NCI-H1417 treated with DMSO at 0.1 percent for 48 hours (cell line): ENCODE results near the gene ANKRD13A.
"Not testable (repeated sequence)": the region's sequence is repeated elsewhere in the genome, so short reads cannot be mapped to it uniquely, and the experiment has no call there.

Experiments used
- DNase-seq: peaks from one replicate; lab custom pipeline; 2025; lab: John Stamatoyannopoulos, UW

The ANKRD13A gene

DNA sequence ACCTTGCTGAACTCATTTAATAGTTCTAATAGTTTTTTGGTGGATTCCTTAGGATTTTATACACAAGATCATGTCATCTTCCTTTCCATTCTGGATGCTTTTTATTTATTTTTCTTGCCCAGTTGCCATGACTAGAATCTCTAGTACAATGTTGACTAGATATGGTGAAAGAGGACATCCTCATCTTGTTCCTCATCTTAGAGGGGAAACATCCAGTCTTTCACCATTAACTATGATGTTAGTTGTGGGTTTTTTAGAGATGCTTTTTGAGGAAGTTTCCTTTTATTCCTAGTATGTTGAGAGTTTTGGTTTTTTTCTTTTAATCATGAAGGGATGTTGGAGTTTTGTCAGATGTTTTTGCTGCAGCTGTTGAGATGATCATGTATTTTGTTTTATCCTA, 8.7 kb downstream of the ANKRD13A start:
- DNase-seq, result no peak

DNA sequence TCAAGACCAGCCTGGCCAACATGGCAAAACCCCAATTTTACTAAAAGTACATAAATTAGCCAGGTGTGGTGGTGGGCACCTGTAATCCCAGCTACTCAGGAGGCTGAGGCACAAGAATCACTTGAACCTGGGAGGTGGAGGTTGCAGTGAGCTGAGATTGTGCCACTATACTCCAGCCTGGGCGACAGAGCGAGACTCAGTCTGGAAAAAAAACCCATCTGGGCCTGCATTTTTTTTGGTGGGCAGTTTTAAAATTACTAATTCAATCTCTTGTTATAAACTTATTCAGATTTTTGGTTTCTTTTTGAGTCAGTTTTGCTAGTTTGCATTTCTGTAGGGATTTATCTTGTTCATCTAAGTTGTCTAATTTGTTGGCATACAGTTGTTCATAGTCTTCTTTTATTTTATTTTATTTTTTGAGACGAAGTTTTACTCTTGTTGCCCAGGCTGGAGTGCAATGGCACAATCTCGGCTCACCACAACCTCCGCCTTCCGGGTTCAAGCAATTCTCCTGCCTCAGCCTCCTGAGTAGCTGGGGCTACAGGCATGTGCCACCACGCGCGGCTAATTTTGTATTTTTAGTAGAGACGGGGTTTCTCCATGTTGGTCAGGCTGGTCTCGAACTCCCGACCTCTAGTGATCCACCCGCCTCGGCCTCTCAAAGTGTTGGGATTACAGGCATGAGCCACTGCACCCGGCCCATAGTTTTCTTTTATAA, 9.6 kb downstream of the ANKRD13A start:
- not testable (repeated sequence) for DNase-seq

DNA sequence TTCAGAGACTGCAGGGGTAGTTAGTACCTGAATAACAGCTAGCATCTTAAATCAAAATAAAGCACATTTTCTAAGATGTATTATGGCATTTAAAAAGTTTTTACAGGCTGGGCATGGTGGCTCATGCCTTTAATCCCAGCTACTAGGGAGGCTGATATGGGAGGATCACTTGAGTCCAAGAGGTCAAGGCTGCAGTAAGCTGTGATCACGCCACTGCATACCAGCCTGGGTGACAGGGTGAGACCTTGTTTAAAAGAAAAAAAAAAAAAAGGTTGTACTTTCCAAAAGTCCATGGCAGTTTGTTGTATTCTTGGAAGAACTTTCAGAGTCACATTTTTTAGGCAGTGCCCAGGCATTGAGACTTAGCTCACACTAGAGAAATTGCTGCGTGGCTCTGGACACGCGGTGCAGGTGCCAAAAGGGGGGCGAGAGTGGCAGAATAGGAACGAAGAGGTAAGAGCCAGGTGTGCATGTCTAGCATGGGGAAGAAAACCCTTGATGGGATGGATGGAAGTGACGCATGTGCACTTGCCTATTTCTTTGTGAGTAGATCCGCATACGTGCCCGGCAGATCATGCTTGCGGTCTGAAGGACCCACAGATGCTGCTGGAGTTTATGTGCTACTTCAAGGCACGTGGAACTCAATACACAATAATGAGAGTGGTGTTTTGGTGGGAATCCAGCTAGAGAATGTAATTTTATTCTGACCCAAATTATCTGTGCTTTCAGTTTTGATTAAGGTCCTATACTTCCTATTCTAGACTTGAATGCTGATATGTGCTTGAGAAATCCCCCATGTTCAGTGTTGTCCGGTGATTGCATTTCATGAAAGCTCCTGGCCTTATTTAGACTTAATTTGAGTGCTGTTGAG, 11.9 kb downstream of the ANKRD13A start:
- no peak for DNase-seq

DNA sequence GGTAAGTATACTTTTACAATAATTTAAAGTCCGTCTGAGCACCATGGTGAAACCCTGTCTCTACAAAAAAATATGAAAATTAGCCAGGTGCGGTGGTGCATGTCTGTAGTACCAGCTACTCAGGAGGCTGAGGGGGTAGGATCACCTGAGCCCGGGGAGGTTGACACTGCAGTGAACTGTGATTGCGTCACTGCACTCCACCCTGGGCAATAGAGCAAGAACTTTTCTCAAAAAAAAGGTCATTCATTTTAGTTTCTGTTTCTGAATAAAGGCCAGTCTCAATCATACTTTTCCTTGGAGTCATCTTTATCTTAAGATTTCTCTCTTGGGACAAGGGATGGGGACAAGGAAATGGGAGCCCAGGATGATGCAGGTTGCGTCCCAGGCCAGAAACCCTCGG, 12.9 kb downstream of the ANKRD13A start:
- no peak for DNase-seq

DNA sequence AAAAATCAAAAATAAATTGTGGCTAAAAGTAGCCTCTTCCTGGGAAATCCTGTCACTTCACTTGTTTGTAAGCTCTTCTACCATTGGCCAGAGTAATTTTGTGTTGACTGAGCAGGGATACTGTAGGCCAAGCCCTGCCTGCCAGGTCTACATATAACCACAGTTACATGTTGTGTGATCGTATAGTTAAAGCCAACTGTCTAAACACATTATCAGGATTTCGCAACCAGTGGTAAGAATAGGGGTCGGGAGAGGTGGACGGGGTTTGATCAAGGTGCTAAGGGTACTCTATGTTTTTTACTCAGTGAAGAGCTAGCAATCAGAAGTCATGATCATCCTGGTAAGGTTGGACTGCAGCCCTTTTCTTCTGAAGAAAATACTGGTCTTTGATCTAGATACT, 13.4 kb downstream of the ANKRD13A start:
- DNase-seq, result no peak

DNA sequence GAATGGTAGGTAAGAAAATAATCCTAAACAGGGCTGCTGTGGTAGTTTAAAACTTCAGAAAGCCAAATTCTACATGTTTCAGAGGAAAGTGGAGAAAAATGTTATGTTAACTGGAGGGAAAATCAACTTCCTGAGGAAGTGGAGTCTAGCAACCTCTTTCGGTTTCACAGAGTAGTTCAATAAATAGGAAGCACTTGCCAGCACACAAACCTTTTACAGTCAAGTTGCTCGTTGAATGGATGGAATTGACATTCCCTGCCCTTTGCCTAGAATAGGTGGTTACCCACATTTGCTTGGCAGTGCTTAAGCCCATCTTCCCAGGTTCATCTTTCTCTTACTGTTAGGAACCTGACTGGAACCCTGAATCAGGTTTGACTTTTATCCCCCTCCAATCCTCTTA, 15.9 kb downstream of the ANKRD13A start:
- no peak for DNase-seq

DNA sequence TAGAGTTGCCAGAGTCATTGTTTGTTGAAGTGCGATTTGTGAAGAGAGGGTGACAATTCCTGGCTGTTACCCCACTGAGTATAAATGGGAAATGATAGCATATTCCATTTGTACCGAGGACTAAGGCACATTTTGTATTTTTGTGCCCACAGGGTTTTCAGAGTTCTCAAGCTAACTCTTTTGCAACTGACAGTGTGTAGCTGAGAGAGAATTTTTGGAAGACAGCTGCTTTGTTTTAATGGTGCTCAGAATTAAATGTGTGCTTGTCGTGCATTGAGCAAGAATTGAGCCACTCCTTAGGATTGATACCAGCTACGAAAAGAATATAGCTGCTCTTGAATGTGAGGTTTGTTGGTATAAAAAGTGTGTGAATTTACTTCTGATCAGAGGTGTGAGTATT, 21.7 kb downstream of the ANKRD13A start:
- no peak for DNase-seq

DNA sequence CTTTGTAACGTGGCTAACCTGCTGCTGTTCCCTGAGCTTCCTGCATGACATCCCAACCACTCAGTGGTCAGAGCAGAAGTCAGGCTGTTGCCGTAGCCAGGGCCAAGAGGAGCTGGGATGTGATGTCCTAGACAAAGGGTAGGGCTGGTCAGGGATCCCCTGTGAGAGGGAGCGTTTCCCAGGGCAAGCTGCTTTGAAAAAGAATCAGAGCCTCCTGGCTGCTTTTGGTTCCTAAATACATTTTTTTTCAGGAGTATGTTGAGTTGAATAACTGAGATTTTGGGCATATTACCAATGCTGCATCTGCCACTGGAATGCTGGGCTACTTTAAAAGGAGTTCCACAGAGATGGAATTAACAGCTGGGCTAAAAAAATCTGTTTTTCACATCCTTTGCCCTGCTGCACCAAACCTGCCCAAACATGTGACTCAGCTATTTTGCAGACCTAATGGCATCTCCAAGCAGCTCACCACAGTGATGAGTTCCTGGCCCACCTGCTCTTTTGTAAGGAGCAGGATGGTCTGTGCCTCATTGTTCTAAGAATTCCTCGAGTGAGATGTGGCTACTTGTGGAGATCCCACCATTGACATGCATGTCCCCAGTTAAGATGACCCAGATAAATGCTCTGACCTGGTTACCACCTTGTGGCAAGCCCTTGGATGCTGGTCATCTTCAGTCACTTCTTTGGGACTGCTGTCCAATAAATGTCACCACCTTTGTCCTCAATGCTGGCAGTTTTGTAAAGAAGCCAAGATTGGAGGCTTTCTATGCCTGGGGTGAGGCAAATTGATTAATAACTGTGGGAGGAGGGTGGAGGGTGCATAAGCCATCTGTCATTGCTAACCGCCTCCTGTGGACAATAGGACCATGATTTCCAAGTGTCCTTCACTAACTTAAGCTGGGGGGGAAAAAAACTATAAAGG, 24.1 kb downstream of the ANKRD13A start:
- DNase-seq, result no peak

DNA sequence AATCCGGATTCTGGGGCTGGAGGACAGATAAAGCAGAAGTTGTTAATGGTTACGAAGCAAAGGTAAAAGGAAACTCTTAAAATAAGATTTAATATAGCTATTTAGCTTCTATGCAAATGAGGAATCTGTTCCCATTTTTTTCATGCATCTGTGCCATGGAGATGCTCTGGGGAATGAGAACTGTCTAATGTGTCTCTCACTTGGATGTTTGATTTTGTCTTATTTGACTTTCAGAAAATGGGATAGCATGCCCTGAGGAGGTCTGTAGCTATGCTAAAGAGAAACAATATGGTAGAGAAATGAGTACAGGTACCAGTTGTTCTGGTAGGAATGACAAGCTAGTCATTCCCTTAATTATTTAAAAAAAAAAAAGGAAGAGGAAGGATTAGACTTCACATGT, 24.8 kb downstream of the ANKRD13A start:
- no peak for DNase-seq

DNA sequence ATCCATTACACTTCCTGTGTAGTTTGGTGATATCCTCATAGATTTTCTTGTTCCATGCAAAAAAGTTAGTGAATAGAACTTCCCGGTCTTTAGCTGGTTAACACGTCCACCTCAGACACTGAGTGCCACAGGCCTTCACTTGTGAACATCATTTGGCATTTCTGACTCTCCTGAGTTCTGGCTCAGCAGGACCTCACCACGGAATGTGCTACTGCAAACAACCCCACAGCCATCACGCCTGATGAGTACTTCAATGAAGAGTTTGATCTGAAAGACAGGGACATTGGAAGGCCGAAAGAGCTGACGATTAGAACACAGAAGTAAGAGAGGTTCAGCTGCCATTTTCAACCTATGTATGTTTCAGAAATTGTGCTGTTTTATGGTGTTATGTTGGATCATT, 29.1 kb downstream of the ANKRD13A start:
- no peak for DNase-seq

DNA sequence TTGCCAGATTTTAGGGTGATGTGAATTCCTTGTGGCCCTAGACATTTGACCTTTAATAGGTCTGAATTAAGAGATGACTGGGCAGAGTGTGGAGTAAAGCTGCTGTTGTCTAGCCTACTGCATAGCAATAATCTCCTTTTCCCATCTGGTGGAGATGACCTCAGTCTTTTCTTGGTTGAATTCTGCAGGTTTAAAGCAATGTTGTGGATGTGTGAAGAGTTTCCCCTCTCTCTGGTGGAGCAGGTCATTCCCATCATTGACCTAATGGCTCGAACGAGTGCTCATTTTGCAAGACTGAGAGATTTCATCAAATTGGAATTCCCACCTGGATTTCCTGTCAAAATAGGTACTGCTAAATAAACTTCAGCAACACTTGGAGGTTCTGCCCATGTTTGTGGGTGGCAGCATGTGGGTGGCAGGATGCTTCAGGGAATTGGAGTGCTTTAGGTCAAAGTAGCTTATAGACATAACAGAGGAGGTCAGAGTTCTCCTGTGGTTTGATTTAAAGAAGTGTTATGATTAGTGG, 30.1 kb downstream of the ANKRD13A start:
- no peak for DNase-seq

DNA sequence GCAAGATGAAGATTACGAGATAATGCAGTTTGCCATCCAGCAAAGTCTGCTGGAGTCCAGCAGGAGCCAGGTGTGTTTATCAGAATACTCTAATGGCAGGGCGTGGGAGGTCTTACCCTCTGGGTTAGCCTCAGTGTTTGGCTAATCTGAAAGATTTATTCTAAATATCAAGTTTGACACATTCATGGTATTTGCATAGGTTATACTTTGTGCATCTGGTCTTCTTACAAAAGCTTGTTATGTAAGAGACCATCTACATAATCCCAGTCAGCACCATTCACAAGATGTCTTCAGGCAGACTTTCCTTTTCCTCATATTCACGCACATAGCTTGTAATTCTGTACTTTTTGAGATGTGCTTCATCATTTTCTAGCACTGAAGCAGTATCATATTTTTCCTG, 34.7 kb downstream of the ANKRD13A start:
- DNase-seq, result no peak

DNA sequence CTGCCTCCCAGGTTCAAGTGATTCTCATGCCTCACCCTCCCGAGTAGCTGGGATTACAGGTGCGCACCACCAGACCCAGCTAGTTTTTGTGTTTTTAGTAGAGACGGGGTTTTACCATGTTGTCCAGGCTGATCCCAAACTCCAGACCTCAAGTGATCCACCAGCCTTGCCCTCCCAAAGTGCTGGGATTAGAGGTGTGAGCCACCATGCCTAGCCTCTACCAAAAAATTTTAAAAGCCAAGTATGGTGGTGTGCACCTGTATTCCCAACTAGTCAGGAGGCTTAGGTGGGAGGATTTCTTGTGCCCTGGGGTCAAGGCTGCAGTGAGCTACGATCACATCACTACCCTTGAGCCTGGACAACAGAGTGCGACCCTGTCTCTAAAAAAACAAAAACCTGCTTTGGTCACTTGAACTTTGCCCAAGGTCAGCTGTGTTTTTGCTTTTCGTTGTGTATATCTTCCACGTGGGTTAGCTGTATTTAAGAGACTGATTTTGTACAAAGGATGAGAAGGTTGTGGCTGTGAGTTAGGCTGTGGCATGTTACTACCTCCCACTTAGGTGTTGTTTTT, 36.4 kb downstream of the ANKRD13A start:
- DNase-seq, result no peak

DNA sequence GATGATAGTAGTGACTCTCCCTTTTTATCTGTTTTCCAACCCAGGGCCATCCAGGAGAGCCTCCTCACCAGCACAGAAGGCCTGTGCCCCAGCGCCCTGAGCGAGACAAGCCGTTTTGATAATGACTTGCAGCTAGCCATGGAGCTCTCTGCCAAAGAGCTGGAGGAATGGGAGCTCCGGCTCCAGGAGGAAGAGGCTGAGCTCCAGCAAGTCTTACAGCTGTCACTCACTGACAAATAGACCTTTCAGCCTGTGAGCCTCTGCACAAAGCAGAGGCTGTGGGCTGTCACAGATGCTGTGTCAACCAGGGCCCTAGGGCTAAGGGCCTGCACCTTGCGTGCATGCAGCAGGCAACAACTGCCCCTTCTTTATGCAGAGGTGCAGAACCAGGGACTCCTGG, 38.1 kb downstream of the ANKRD13A start:
- DNase-seq, result no peak

DNA sequence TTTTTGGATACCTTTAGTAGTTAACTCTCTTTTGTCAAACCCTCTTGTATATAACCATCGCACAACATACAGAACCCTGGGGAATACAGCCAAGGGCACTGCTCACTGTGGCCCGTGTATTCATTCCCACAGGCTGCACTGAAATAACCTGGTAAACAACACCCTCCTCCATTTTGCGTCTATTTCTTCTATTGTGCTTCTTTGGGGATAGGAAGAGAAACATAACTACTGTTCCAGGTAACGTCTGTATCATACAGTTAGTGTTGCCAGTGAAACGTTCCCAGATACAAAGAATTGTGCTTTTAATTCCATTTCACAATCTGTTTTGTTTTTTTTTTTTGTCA, 39.5 kb downstream of the ANKRD13A start:
- no peak for DNase-seq

DNA sequence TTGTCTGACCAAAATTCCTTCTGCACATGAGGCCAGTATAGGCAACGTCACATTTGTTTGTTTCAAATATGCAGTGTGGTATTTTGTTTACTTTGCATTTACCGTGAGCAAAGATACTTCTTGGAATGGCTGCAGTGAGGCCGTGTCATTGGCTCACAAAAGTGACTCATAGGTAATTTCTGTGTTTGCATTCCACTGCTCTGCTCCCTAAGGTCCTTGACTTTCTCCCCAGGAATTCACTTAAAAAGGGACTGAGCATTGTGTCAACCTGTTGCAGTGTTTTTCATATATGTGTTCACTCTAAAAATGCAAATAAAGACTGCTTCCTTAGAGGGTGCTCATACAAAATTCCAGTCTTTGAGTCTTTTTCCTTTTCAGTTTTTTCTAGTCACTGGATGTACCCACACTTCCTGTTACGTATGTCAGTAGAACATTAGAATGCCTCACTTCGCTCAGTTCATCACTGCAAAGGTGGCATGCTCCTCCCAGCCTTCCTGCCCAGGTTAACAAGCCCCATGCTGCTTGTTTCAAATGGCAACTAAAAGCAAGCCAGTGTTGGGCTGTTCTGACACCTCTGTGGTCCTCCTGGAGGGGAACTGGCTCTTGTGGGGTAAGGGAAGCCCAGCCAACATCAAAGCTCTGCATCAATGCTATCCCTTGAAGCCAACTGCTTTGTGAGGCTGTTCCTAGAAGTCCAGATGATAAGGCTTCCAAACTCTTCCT, 40.0 kb downstream of the ANKRD13A start:
- DNase-seq, result no peak

DNA sequence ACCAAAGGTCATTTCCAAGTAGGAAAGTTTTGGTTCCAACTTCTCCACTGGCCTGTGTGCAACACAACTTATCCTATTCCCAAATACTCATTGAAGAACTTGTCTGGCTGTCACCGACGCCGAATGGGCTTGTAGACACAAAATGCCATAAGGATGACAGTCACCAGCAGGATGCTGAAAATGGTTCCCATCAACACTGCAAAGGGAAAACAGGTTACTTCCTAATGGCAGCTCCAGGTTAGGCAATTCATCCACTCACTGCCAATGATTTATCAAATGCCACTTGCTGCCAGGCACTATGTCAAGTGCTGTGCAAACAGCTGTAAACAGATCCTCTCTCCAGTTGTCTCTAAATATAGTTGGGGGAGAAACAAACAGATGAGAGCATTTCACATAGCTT, 43.0 kb downstream of the ANKRD13A start:
- DNase-seq, result no peak

DNA sequence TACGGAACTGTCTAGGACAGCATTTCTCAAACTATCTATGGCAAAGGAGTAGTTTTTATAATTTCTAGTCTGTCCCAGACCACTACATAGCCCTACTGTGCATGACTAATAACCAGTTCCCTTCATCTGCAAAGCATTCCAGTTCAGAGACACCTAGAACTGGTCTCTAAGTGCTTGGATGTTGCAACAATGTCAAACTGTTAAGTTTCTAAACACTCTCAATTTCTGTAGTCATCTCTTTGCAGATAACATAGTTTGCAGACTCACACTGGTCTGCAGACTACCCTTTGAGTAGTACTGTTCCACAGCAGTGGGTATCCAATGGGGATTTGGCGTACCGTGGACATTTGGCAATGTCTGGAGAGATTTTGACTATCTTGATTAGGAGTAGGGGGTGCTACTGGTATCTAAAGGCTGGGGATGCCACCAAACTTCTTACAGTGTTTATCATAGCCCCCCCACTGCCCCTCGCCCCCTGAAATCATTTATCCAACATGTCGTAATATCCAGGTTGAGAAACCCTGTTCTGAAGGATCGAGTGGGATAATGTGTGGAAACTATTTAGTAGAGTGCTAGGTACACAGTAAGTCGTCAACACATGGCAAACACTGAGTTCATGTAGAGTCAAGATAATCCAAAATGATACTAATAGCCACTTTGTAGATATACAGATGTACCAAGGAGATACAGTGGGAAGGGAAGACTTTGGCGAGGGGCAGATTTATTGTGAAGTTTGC, 47.4 kb downstream of the ANKRD13A start:
- DNase-seq, result no peak

DNA sequence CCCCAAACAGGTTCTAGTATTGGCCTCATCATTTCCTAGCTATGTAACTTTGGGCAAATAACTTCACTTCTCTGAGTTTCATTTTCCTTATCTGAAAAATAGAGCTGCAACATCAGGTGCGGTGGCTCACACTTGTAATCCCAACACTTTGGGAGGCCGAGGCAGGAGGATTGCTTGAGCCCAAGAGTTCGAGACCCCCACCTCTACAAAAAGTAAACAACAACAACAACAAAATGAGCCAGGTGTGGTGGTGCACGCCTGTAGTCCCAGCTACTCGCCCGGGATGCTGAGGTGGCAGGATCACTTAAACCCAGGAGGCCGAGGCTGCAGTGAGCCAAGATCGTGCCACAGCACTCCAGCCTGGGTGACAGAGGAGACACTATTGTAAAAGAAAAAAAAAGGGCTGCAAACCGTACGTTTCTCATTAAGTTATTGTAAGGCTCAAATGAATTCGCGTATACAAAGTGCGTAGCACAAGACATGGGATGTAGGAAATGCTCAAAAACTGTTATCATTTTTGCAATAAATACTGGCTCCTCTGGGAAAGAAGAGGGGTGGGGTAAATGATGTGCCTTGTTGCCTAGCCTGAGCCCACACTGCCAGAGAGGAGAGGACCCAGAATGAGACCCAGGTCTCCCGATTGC, 48.2 kb downstream of the ANKRD13A start:
- DNase-seq, result no peak
